Neural progenitor cell (in vitro differentiated cells): Measurements from ENCODE around the gene R3HDM2. TPM values are rescaled to one million over a fixed set of nuclear protein-coding genes. Genes with fewer than 3 reads are reported as not detected.
"Not testable (repeated sequence)": the region's sequence is repeated elsewhere in the genome, so short reads cannot be mapped to it uniquely, and the experiment has no call there.

Experiments used
- DNase-seq: peaks from one replicate; pipeline ENCODE4 v3.0.0-alpha.2; 2016; ENCODE audit warnings: low spot score
- H2AFZ ChIP-seq: fragments of 200-600 bp; sonication (generic); replicated peaks from 2 replicates; pipeline ENCODE4 v1.6.1; 2016; ENCODE audit warnings: antibody characterized with exemption
- H3F3A ChIP-seq: fragments of 200-600 bp; sonication (generic); 2 replicates; pipeline ENCODE4 v1.6.1; 2016; ENCODE audit warnings: antibody characterized with exemption, low read depth
- H3K27ac ChIP-seq: fragments of 200-600 bp; sonication (generic); 2 replicates; pipeline ENCODE4 v1.5.1; 2016; ENCODE audit warnings: mild to moderate bottlenecking
- H3K27me3 ChIP-seq: fragments of 200-600 bp; sonication (generic); 2 replicates; pipeline ENCODE4 v1.6.1; 2016; ENCODE audit warnings: mild to moderate bottlenecking, moderate library complexity
- H3K36me3 ChIP-seq: fragments of 200-600 bp; sonication (generic); 2 replicates; pipeline ENCODE4 v1.5.1; 2016
- H3K4me1 ChIP-seq: fragments of 200-600 bp; sonication (generic); 2 replicates; pipeline ENCODE4 v1.6.1; 2016; ENCODE audit warnings: mixed run types
- H3K4me2 ChIP-seq: fragments of 200-600 bp; sonication (generic); 2 replicates; pipeline ENCODE4 v1.6.1; 2016
- H3K4me3 ChIP-seq: fragments of 200-600 bp; sonication (generic); 2 replicates; pipeline ENCODE4 v1.5.1; 2016
- H3K79me2 ChIP-seq: fragments of 200-600 bp; sonication (generic); 2 replicates; pipeline ENCODE4 v1.6.1; 2016; ENCODE audit warnings: low read depth
- H3K9ac ChIP-seq: fragments of 200-600 bp; sonication (generic); 2 replicates; pipeline ENCODE4 v1.6.1; 2016
- H3K9me3 ChIP-seq: fragments of 200-600 bp; sonication (generic); 2 replicates; pipeline ENCODE4 v1.5.1; 2016; ENCODE audit warnings: low read depth
- H4K20me1 ChIP-seq: fragments of 200-600 bp; sonication (generic); 2 replicates; pipeline ENCODE4 v1.6.1; 2016; ENCODE audit warnings: low read depth
- H3K27ac Mint-ChIP-seq: 3 replicates; pipeline ENCODE4 v1.8.0; 2021; ENCODE audit warnings: mixed read lengths
- H3K27me3 Mint-ChIP-seq: 2 replicates; pipeline ENCODE4 v1.8.0; 2022; ENCODE audit warnings: low read depth, mild to moderate bottlenecking, inconsistent platforms, moderate library complexity, mixed read lengths; ENCODE audit not compliant: insufficient read depth
- H3K36me3 Mint-ChIP-seq: 3 replicates; pipeline ENCODE4 v1.8.0; 2021; ENCODE audit warnings: mixed read lengths
- H3K4me1 Mint-ChIP-seq: 3 replicates; pipeline ENCODE4 v1.8.0; 2021; ENCODE audit warnings: mixed read lengths
- H3K4me3 Mint-ChIP-seq: 3 replicates; pipeline ENCODE4 v1.8.0; 2021; ENCODE audit warnings: mild to moderate bottlenecking, moderate library complexity, mixed read lengths
- H3K9me3 Mint-ChIP-seq: 3 replicates; pipeline ENCODE4 v1.8.0; 2020; ENCODE audit warnings: mixed read lengths
- EZH2 ChIP-seq: fragments of 200-600 bp; sonication (generic); IDR thresholded peaks from 2 replicates; pipeline ENCODE4 v1.6.1; 2017; ENCODE audit warnings: antibody characterized with exemption, mild to moderate bottlenecking, moderate library complexity
- EZH2phosphoT487 ChIP-seq: fragments of 200-600 bp; sonication (generic); IDR thresholded peaks from 2 replicates; pipeline ENCODE4 v1.6.1; 2017; ENCODE audit warnings: antibody characterized with exemption
- total RNA-seq: library from RNA; depleted of rRNA; stranded (reverse); fragments of >200 nt; gene quantifications from 2 replicates; pipeline ENCODE4 v1.2.3, GENCODE V29; 2015; ENCODE audit warnings: low replicate concordance
- TF ChIP-seq, protein P1 (sequence below): fragments of 200-600 bp; sonication (generic); IDR thresholded peaks from 2 replicates; pipeline ENCODE4 v1.5.1; 2017; ENCODE audit warnings: antibody characterized with exemption, mild to moderate bottlenecking

The R3HDM2 gene
- total RNA-seq, 1 donor from 2014 or later = 40.0 TPM

DNA sequence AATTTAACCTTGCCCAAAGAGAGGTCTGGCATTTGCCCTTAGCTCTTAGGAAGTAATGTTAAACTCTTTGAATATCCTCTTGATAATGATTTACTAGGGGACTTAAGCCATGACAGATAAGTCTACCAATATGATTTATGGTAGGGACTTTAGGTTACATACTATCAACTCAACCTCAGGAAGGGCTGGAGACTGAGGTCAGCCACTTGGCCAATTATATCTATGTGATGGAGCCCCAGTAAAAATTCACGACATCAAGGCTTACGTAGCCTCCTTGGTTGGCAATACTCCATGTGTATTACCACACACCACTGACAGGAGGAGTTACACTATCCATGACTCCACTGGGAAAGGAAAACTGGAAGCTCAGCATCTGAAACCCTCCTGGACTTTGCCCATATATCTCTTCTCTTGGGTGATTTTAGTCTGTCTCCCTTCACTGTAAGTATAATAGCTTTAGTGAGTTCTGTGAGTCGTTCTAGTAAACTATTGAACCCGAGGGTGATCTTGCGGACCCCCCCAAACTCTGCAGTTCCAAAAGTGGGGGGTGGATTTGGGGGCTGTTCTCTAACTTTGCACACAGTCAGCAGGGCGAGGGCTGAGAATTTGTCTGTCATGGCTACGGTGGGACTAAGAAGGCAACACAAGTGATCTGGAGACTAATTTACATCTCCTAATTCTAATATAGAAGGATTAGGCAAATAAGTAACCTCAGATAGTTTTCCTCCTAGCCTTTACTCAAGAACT lies 62.3 kb downstream of the R3HDM2 start:
- Histone ChIP-seq H3K36me3 (no peaks in the 10 kb centered on the region), H3K4me2 (no peak overlapping the region), H3K4me3 (no peak overlapping the region), H4K20me1 (no peaks in the 10 kb centered on the region), H2AFZ (no peak overlapping the region), H3K27ac (no peak overlapping the region), H3K9ac (no peak overlapping the region), H3K27me3 (no peaks in the 10 kb centered on the region), H3K4me1 (no peaks in the 10 kb centered on the region), H3K79me2 (no peaks in the 10 kb centered on the region), H3K9me3 (peaks cover 12% of the 10 kb centered on the region), H3F3A (no peaks in the 10 kb centered on the region)
- DNase-seq = no peak
- peaks cover 24% of the 10 kb centered on the region for H3K36me3 Mint-ChIP-seq
- H3K27ac Mint-ChIP-seq = no peak overlapping the region
- H3K4me1 Mint-ChIP-seq = no peaks in the 10 kb centered on the region
- H3K9me3 Mint-ChIP-seq = peaks cover 16% of the 10 kb centered on the region
- no peak overlapping the region for H3K4me3 Mint-ChIP-seq
- TF ChIP-seq, protein P1, sequence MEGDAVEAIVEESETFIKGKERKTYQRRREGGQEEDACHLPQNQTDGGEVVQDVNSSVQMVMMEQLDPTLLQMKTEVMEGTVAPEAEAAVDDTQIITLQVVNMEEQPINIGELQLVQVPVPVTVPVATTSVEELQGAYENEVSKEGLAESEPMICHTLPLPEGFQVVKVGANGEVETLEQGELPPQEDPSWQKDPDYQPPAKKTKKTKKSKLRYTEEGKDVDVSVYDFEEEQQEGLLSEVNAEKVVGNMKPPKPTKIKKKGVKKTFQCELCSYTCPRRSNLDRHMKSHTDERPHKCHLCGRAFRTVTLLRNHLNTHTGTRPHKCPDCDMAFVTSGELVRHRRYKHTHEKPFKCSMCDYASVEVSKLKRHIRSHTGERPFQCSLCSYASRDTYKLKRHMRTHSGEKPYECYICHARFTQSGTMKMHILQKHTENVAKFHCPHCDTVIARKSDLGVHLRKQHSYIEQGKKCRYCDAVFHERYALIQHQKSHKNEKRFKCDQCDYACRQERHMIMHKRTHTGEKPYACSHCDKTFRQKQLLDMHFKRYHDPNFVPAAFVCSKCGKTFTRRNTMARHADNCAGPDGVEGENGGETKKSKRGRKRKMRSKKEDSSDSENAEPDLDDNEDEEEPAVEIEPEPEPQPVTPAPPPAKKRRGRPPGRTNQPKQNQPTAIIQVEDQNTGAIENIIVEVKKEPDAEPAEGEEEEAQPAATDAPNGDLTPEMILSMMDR = no peak
- TF ChIP-seq EZH2phosphoT487 (no peak), EZH2 (no peak)
- H3K27me3 Mint-ChIP-seq = no peaks in the 10 kb centered on the region

DNA sequence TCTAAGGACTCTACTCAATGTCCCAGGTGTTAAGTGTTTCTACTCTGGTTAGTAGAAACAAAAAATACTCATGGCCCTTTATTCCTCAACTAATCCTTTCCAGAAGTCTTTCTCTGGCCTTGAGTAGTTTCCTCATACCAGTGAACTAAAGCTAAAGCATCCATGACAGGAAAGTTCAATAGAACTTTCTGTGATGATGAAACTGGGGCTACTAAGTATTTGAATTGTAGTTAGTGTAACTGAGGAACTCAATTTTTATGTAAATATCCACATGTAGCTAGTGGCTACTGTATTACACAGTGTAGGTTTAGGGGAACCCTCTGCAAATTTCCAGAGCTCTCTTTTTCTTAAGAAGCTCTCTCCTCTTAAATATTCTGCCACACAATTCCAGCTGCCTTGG lies 63.7 kb downstream of the R3HDM2 start:
- TF ChIP-seq, protein P1 = no peak
- TF ChIP-seq EZH2 (no peak), EZH2phosphoT487 (no peak)
- DNase-seq = no peak

DNA sequence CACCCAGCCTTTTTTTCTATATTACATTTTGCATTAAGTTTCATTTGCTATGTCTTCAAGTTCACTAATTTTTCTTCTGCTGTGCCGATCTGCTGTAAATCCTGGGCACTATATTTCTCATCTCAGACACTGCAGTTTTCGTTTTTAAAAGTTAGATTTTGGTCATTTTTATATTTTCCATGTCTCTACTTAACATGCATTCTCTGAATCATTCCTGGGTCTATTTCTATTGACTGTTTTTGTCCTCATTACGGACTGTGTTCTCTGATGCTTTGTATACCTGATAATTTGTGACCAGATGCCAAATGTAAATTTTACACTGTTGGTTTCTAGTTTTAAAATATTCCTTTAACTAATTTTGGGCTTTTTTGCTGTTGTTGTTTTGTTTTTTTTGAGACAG lies 64.5 kb downstream of the R3HDM2 start:
- no peak overlapping the region for H3K4me2 ChIP-seq
- no peaks in the 10 kb centered on the region for H3K79me2 ChIP-seq
- Mint-ChIP-seq H3K4me1 (no peaks in the 10 kb centered on the region), H3K4me3 (no peak overlapping the region), H3K27me3 (no peaks in the 10 kb centered on the region), H3K36me3 (peaks cover 24% of the 10 kb centered on the region), H3K9me3 (peaks cover 16% of the 10 kb centered on the region), H3K27ac (no peak overlapping the region)
- H4K20me1 ChIP-seq = no peaks in the 10 kb centered on the region
- TF ChIP-seq, protein P1 = no peak
- TF ChIP-seq EZH2 (no peak), EZH2phosphoT487 (no peak)
- no peak overlapping the region for H3K4me3 ChIP-seq
- H3K4me1 ChIP-seq = no peaks in the 10 kb centered on the region
- no peaks in the 10 kb centered on the region for H3F3A ChIP-seq
- H3K27me3 ChIP-seq = no peaks in the 10 kb centered on the region
- no peak overlapping the region for H3K27ac ChIP-seq
- DNase-seq = no peak
- no peak overlapping the region for H3K9ac ChIP-seq
- H3K36me3 ChIP-seq = no peaks in the 10 kb centered on the region
- H3K9me3 ChIP-seq = peaks cover 12% of the 10 kb centered on the region
- no peak overlapping the region for H2AFZ ChIP-seq

More for the DNA sequence above, 63.7 kb downstream of the R3HDM2 start:
- Histone ChIP-seq H3K4me3 (no peak overlapping the region), H3K27me3 (no peaks in the 10 kb centered on the region), H3K4me1 (no peaks in the 10 kb centered on the region), H2AFZ (no peak overlapping the region), H3K9ac (no peak overlapping the region), H3K27ac (no peak overlapping the region), H3K79me2 (no peaks in the 10 kb centered on the region), H3F3A (no peaks in the 10 kb centered on the region), H3K4me2 (no peak overlapping the region), H4K20me1 (no peaks in the 10 kb centered on the region), H3K36me3 (no peaks in the 10 kb centered on the region), H3K9me3 (peaks cover 12% of the 10 kb centered on the region)
- no peak overlapping the region for H3K27ac Mint-ChIP-seq
- no peaks in the 10 kb centered on the region for H3K4me1 Mint-ChIP-seq
- H3K36me3 Mint-ChIP-seq = peaks cover 24% of the 10 kb centered on the region
- H3K4me3 Mint-ChIP-seq = no peak overlapping the region
- peaks cover 16% of the 10 kb centered on the region for H3K9me3 Mint-ChIP-seq
- H3K27me3 Mint-ChIP-seq = no peaks in the 10 kb centered on the region

DNA sequence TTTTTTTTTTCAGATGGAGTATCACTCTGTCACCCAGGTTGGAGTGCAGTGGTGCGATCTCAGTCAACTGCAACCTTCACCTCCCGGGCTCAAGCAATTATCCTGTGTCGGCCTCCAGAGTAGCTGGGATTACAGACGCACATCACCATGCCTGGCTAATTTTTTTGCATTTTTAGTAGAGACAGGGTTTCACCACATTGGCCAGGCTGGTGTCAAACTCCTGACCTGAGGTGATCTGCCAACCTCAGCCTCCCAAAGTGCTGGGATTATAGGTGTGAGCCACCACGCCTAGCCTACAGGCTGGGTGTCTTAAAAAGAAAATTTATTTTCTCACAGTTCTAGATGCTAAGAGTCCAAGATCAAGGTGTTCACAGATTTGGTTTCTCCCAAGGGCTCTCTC lies 66.7 kb downstream of the R3HDM2 start:
- H4K20me1 ChIP-seq, H3K27ac ChIP-seq, H3K79me2 ChIP-seq, H3K4me3 Mint-ChIP-seq, H3K9ac ChIP-seq, H3K4me1 Mint-ChIP-seq, H3K36me3 ChIP-seq, H3K4me3 ChIP-seq, H3K27me3 ChIP-seq, H3K4me1 ChIP-seq, H3F3A ChIP-seq, H3K4me2 ChIP-seq, H3K27me3 Mint-ChIP-seq, H2AFZ ChIP-seq, H3K27ac Mint-ChIP-seq, DNase-seq: not testable (repeated sequence)
- H3K9me3 ChIP-seq = peaks cover 12% of the 10 kb centered on the region
- peaks cover 25% of the 10 kb centered on the region for H3K36me3 Mint-ChIP-seq
- peaks cover 16% of the 10 kb centered on the region for H3K9me3 Mint-ChIP-seq
